AG08395 (cell line): ENCODE data around the gene KCNMB2.
"Not testable (repeated sequence)": the region's sequence is repeated elsewhere in the genome, so short reads cannot be mapped to it uniquely, and the experiment has no call there.

Source experiments
- DNase-seq: peaks from one replicate; pipeline ENCODE4 v3.0.0; 2012; ENCODE audit warnings: mixed read lengths, low spot score

Gene KCNMB2

GRCh38 chr3:178808748-178809147, 272.5 kb downstream of the KCNMB2 start:
- no peak for DNase-seq

- DNase-seq: no peak
Measured at GRCh38 chr3:178810181-178810580, 273.9 kb downstream of the KCNMB2 start.

- DNase-seq: no peak
Measured at GRCh38 chr3:178822722-178823121, 286.5 kb downstream of the KCNMB2 start.

- no peak for DNase-seq
Measured at GRCh38 chr3:178823150-178823549, 286.9 kb downstream of the KCNMB2 start.

- DNase-seq: no peak
Measured at GRCh38 chr3:178823591-178824246, 287.5 kb downstream of the KCNMB2 start.

GRCh38 chr3:178826435-178827123, 290.3 kb downstream of the KCNMB2 start:
- no peak for DNase-seq

GRCh38 chr3:178827285-178827856, 291.1 kb downstream of the KCNMB2 start:
- DNase-seq: no peak

- DNase-seq: no peak
Measured at GRCh38 chr3:178833695-178834094, 297.5 kb downstream of the KCNMB2 start.

GRCh38 chr3:178835033-178835432, 298.8 kb downstream of the KCNMB2 start:
- no peak for DNase-seq

GRCh38 chr3:178837512-178837911, 301.3 kb downstream of the KCNMB2 start:
- DNase-seq: no peak

- DNase-seq: no peak
Measured at GRCh38 chr3:178840586-178840985, 304.4 kb downstream of the KCNMB2 start.

GRCh38 chr3:178841011-178841410, 304.8 kb downstream of the KCNMB2 start:
- DNase-seq: no peak

GRCh38 chr3:178844916-178845315, 308.7 kb downstream of the KCNMB2 start:
- no peak for DNase-seq

- peak; percentile 4 for DNase-seq
Measured at GRCh38 chr3:178845420-178846118, 309.3 kb downstream of the KCNMB2 start.

- DNase-seq: no peak
Measured at GRCh38 chr3:178847190-178847589, 311.0 kb downstream of the KCNMB2 start.

- DNase-seq: no peak
Measured at GRCh38 chr3:178849199-178849910, 313.1 kb downstream of the KCNMB2 start.

- DNase-seq: peak; percentile 20
Measured at GRCh38 chr3:178850450-178851190, 314.4 kb downstream of the KCNMB2 start.

- no peak for DNase-seq
Measured at GRCh38 chr3:178851564-178851963, 315.3 kb downstream of the KCNMB2 start.

GRCh38 chr3:178856804-178857203, 320.6 kb downstream of the KCNMB2 start:
- DNase-seq: no peak

GRCh38 chr3:178859386-178859785, 323.1 kb downstream of the KCNMB2 start:
- DNase-seq: no peak

GRCh38 chr3:178859900-178860436, 323.7 kb downstream of the KCNMB2 start:
- not testable (repeated sequence) for DNase-seq
